GM12878 (cell line): ENCODE results near the gene RNF31. TPM values are rescaled to one million over a fixed set of nuclear protein-coding genes. Genes with fewer than 3 reads are reported as not detected.

Source experiments
- ATAC-seq: fragments of 200-7000 bp; cut with Tn5 transposase; 3 replicates; pipeline ENCODE4 v1.9.1; 2020; ENCODE audit warnings: mild to moderate bottlenecking, moderate library complexity
- BruUV-seq: library from RNA; stranded (reverse); fragments of 400-500 nt; replicated peaks from 2 replicates; lab custom pipeline; 2021; lab: Mats Ljungman, UMichigan
- CTCF ChIA-PET: fragments of 300-600 bp; sonication (Branson Sonifier 250); formaldehyde crosslinking; extraction: SDS; loops from one replicate; lab custom pipeline; 2021; ENCODE audit warnings: inconsistent platforms; lab: Yijun Ruan, JAX
- POLR2A ChIA-PET: fragments of 350-600 bp; formaldehyde crosslinking; extraction: SDS; loops from one replicate; lab custom pipeline; 2021; ENCODE audit warnings: inconsistent platforms; lab: Charles Lee
- RAD21 ChIA-PET: fragments of 300-600 bp; sonication (Branson Sonifier 250); formaldehyde crosslinking; loops from one replicate; lab custom pipeline; 2023; ENCODE audit warnings: antibody characterized with exemption; ENCODE audit not compliant: unreplicated experiment; lab: Charles Lee
- SMC1A ChIA-PET: fragments of 300-600 bp; sonication (Branson Sonifier 250); formaldehyde crosslinking; loops from one replicate; lab custom pipeline; 2023; ENCODE audit not compliant: unreplicated experiment, uncharacterized antibody; lab: Charles Lee
- DNase-seq: peaks from one replicate; pipeline ENCODE4 v3.0.0-alpha.2; 2011; ENCODE audit warnings: low read depth, low spot score
- FAIRE-seq: peaks from 3 replicates; lab custom pipeline; 2011; peaks lifted over from hg19 to GRCh38; lab: Jason Lieb, UNC
- H2AFZ ChIP-seq: 2 replicates; pipeline ENCODE4 v1.6.0; 2011; ENCODE audit warnings: low read depth, low read length, control low read depth; ENCODE audit not compliant: control insufficient read depth
- H3K27ac ChIP-seq: 2 replicates; pipeline ENCODE4 v1.5.1; 2011; ENCODE audit warnings: control low read depth; ENCODE audit not compliant: control insufficient read depth, insufficient read depth
- H3K27me3 ChIP-seq, 2 experiments: replicated peaks in 1 of 2; 2 replicates each; pipeline versions ENCODE4 v1.6.0 to v1.6.1; 2011; ENCODE audit warnings: low read length in 1 of 2; ENCODE audit not compliant: control insufficient read depth in 2 of 2, insufficient read depth in 2 of 2
- H3K36me3 ChIP-seq, 2 experiments: 2 replicates each; pipeline ENCODE4 v1.5.1; 2011; ENCODE audit warnings: low read length in 1 of 2; ENCODE audit not compliant: control insufficient read depth in 2 of 2, insufficient read depth in 2 of 2
- H3K4me1 ChIP-seq: 2 replicates; pipeline ENCODE4 v1.6.1; 2011; ENCODE audit warnings: mild to moderate bottlenecking, low read length, moderate library complexity, mixed read lengths; ENCODE audit not compliant: control insufficient read depth, insufficient read depth
- H3K4me2 ChIP-seq: 2 replicates; pipeline ENCODE4 v1.6.0; 2011; ENCODE audit warnings: control low read depth; ENCODE audit not compliant: control insufficient read depth, insufficient read depth
- H3K4me3 ChIP-seq: fragments of 200-600 bp; sonication (generic); 2 replicates; pipeline ENCODE4 v1.5.1; 2016
- H3K79me2 ChIP-seq: 2 replicates; pipeline ENCODE4 v1.6.0; 2011; ENCODE audit warnings: low read length; ENCODE audit not compliant: control insufficient read depth, insufficient read depth
- H3K9ac ChIP-seq: 2 replicates; pipeline ENCODE4 v1.8.0; 2011; ENCODE audit warnings: low read length, control low read depth, mixed read lengths; ENCODE audit not compliant: control insufficient read depth, insufficient read depth
- H3K9me3 ChIP-seq: replicated peaks from 3 replicates; pipeline ENCODE4 v1.5.1; 2011; ENCODE audit warnings: mild to moderate bottlenecking, low read length; ENCODE audit not compliant: control insufficient read depth, insufficient read depth
- H4K20me1 ChIP-seq: 2 replicates; pipeline ENCODE4 v1.6.0; 2011; ENCODE audit not compliant: control insufficient read depth, insufficient read depth
- ATF3 ChIP-seq: IDR thresholded peaks from 2 replicates; pipeline ENCODE4 v1.6.1; 2011; ENCODE audit warnings: low read depth, mild to moderate bottlenecking, low read length, moderate library complexity, borderline replicate concordance; ENCODE audit errors: extremely low read depth
- EGR1 ChIP-seq, 2 experiments: IDR thresholded peaks; 1 replicate in 1 of 2; 2 replicates in 1 of 2; pipeline ENCODE4 v1.6.1; 2011 to 2012; ENCODE audit warnings: low read depth in 2 of 2, low read length in 2 of 2, borderline replicate concordance in 1 of 2, mild to moderate bottlenecking in 1 of 2, moderate library complexity in 1 of 2
- GABPA ChIP-seq: IDR thresholded peaks from 2 replicates; pipeline ENCODE4 v1.6.1; 2014; ENCODE audit warnings: antibody characterized with exemption, low read depth, mild to moderate bottlenecking, inconsistent platforms
- GATAD2B ChIP-seq: fragments of 450-650 bp; conservative IDR thresholded peaks from 2 replicates; pipeline ENCODE4 v1.6.1; 2017; ENCODE audit warnings: low read depth, mild to moderate bottlenecking, moderate library complexity
- HDAC2 ChIP-seq: fragments of 200-600 bp; sonication (generic); IDR thresholded peaks from 2 replicates; pipeline ENCODE4 v1.6.1; 2017
- LARP7 ChIP-seq: fragments of 450-650 bp; IDR thresholded peaks from 2 replicates; pipeline ENCODE4 v1.6.1; 2017; ENCODE audit warnings: mild to moderate bottlenecking
- MAX ChIP-seq: IDR thresholded peaks from 2 replicates; pipeline ENCODE4 v1.6.1; 2012; ENCODE audit warnings: low read depth, low read length, improper control_type of control experiment
- MTA2 ChIP-seq: fragments of 450-650 bp; IDR thresholded peaks from 2 replicates; pipeline ENCODE4 v1.6.1; 2016; ENCODE audit warnings: low read depth, mild to moderate bottlenecking, moderate library complexity
- NFIC ChIP-seq: IDR thresholded peaks from 2 replicates; pipeline ENCODE4 v1.6.1; 2012; ENCODE audit warnings: low read depth, mild to moderate bottlenecking, inconsistent platforms, low read length, moderate library complexity
- NFYA ChIP-seq: IDR thresholded peaks from 2 replicates; pipeline ENCODE4 v1.6.1; 2011; ENCODE audit warnings: low read depth, mild to moderate bottlenecking, low read length, improper control_type of control experiment, borderline replicate concordance
- PAX5 ChIP-seq: IDR thresholded peaks from 2 replicates; pipeline ENCODE4 v1.6.1; 2011; ENCODE audit warnings: low read depth, low read length, borderline replicate concordance
- POLR2AphosphoS2 ChIP-seq: IDR thresholded peaks from 2 replicates; pipeline ENCODE4 v1.6.1; 2011; ENCODE audit warnings: low read depth, mild to moderate bottlenecking, low read length, improper control_type of control experiment, moderate library complexity
- POLR2AphosphoS5 ChIP-seq: IDR thresholded peaks from 2 replicates; pipeline ENCODE4 v1.6.1; 2011; ENCODE audit warnings: mild to moderate bottlenecking, low read length, inconsistent platforms
- RFX5 ChIP-seq: IDR thresholded peaks from 2 replicates; pipeline ENCODE4 v1.6.1; 2011; ENCODE audit warnings: low read depth, low read length, improper control_type of control experiment
- SMAD1 ChIP-seq: fragments of 450-650 bp; IDR thresholded peaks from 2 replicates; pipeline ENCODE4 v1.6.1; 2018; ENCODE audit warnings: mild to moderate bottlenecking, low read depth; ENCODE audit not compliant: partially characterized antibody
- SPI1 ChIP-seq: IDR thresholded peaks from 2 replicates; pipeline ENCODE4 v1.6.1; 2011; ENCODE audit warnings: low read depth, mild to moderate bottlenecking, low read length, moderate library complexity, borderline replicate concordance; ENCODE audit not compliant: insufficient read depth
- SUPT20H ChIP-seq: IDR thresholded peaks from 2 replicates; pipeline ENCODE4 v1.6.1; 2011; ENCODE audit warnings: low read depth, mild to moderate bottlenecking, low read length, moderate library complexity, borderline replicate concordance; ENCODE audit not compliant: control insufficient read depth
- TAF1 ChIP-seq: IDR thresholded peaks from 2 replicates; pipeline ENCODE4 v1.6.1; 2011; ENCODE audit warnings: mild to moderate bottlenecking, low read depth, low read length, borderline replicate concordance
- YY1 ChIP-seq: IDR thresholded peaks from 2 replicates; pipeline ENCODE4 v1.6.1; 2011; ENCODE audit warnings: low read depth, mild to moderate bottlenecking, low read length
- ZBTB33 ChIP-seq: fragments of 450-650 bp; IDR thresholded peaks from 2 replicates; pipeline ENCODE4 v1.6.1; 2017; ENCODE audit warnings: mild to moderate bottlenecking
- ZNF24 ChIP-seq: fragments of 450-650 bp; IDR thresholded peaks from 2 replicates; pipeline ENCODE4 v1.6.1; 2017; ENCODE audit warnings: antibody characterized with exemption, mild to moderate bottlenecking
- ZNF384 ChIP-seq: IDR thresholded peaks from 2 replicates; pipeline ENCODE4 v1.6.1; 2012; ENCODE audit warnings: low read depth, mild to moderate bottlenecking, low read length, improper control_type of control experiment, borderline replicate concordance
- WGBS: methylation state at CpG from one replicate; pipeline ENCODE4 v1.1.6; 2016; ENCODE audit warnings: low lambda C conversion rate; ENCODE audit not compliant: insufficient replicate concordance, insufficient coverage; ENCODE audit errors: missing lambda C conversion rate; 5-methylcytosine and 5-hydroxymethylcytosine counted together
- in situ Hi-C: fragments of 300-500 bp; cut with MboI; formaldehyde crosslinking; loops from 9 replicates; pipeline ENCODE4 v1.14.3; 2018; ENCODE audit warnings: mixed read lengths
- intact Hi-C: fragments of 100-400 bp; cut with micrococcal nuclease; formaldehyde crosslinking; loops from one replicate; pipeline ENCODE4 v1.14.2; 2022; ENCODE audit not compliant: unreplicated experiment
- polyA plus RNA-seq, 11 experiments: library from polyadenylated mRNA; depleted of rRNA in 4 of 11; unstranded in 6 of 11; stranded (reverse) in 5 of 11; fragments of >200 nt; fragmentation: Nextera tagmentation in 4 of 11; fragmentation: Illumina TruSeq in 1 of 11; extraction: Ambion mirVana in 4 of 11; extraction: Trizol in 1 of 11; gene quantifications; 1 replicate in 1 of 11; 2 replicates in 10 of 11; pipeline versions ENCODE4 v1.2.1 to v1.2.3, GENCODE V29; 2011 to 2016; ENCODE audit warnings: inconsistent platforms in 2 of 11, missing spikeins in 2 of 11, low read depth in 1 of 11
- total RNA-seq, 4 experiments: library from RNA; depleted of rRNA in 3 of 4; stranded (reverse); fragments of >200 nt in 3 of 4; fragmentation: Illumina TruSeq in 1 of 4; extraction: Trizol in 1 of 4; gene quantifications; 2 replicates each; pipeline versions ENCODE4 v1.2.1 to v1.2.3, GENCODE V29; 2013 to 2021

The RNF31 gene
- total and polyA plus RNA-seq, 10 of the 15 experiments (the other 5 are each of a cell fraction or from before 2014, with no cell fraction given): 8.5 to 92.7 (median 52.0) TPM

GRCh38 chr14:24130717-24131548, 16.4 kb upstream of the RNF31 start (continued):
- no peak for TF ChIP-seq ZNF24
- no peak for TF ChIP-seq ATF3
- TF ChIP-seq YY1: no peak
- no peak for TF ChIP-seq GATAD2B
- no peak for TF ChIP-seq NFYA
- TF ChIP-seq EGR1 (IDR thresholded peaks at IDR 0.05; ENCODE audit: borderline replicate concordance in 1 of 2, low read depth in 2 of 2, low read length in 2 of 2): no peak
- no peak for TF ChIP-seq SMAD1
- TF ChIP-seq LARP7: no peak
- TF ChIP-seq HDAC2: no peak
- no peak for TF ChIP-seq GABPA

- in situ Hi-C loops: no loop called here
- H3K4me2 ChIP-seq: no peak overlapping the region
- no peaks in the 10 kb centered on the region for H3K36me3 ChIP-seq
- WGBS: 85% methylated on average over 13 of the region's 15 CpGs
- CTCF ChIA-PET: no interaction called here
- RAD21 ChIA-PET: interaction anchor here (1.1 kb wide), 1 partner anchor 17 kb away, joined by 3 read pairs; the partner anchor contains the start of genes DCAF11 and NRL
- H3K27ac ChIP-seq: no peak overlapping the region
- H2AFZ ChIP-seq: no peak overlapping the region
- peaks cover 9% of the 10 kb centered on the region for H3K79me2 ChIP-seq
- SMC1A ChIA-PET: interaction anchor here (0.9 kb wide), 1 partner anchor 9 kb away, joined by 4 read pairs; no protein-coding TSS in a partner anchor
- DNase-seq: no peak
- intact Hi-C loops: no loop called here
- H3K27me3 ChIP-seq: no peaks in the 10 kb centered on the region
- no peaks in the 10 kb centered on the region for H3K9me3 ChIP-seq
- peaks cover 24% of the 10 kb centered on the region for H3K4me1 ChIP-seq
- no peak for ATAC-seq
- H3K4me3 ChIP-seq: no peak overlapping the region
- H4K20me1 ChIP-seq: no peaks in the 10 kb centered on the region
- POLR2A ChIA-PET: interaction anchor here (11.6 kb wide), 1 partner anchor 10 kb away, joined by 276 read pairs; the partner anchor contains the start of genes DCAF11 and NRL
- no peak for FAIRE-seq
- no TSS peak for BruUV-seq
- no peak overlapping the region for H3K9ac ChIP-seq
- no peak for TF ChIP-seq RFX5
- no peak for TF ChIP-seq SPI1
- TF ChIP-seq ZNF384: no peak
- no peak for TF ChIP-seq MAX
- no peak for TF ChIP-seq TAF1
- no peak for TF ChIP-seq POLR2AphosphoS5
- TF ChIP-seq PAX5: no peak
- no peak for TF ChIP-seq POLR2AphosphoS2
- TF ChIP-seq MTA2: no peak
- no peak for TF ChIP-seq SUPT20H
- no peak for TF ChIP-seq ZBTB33
- TF ChIP-seq ZNF24: no peak
- no peak for TF ChIP-seq NFIC
Observed at GRCh38 chr14:24131549-24131966, 15.7 kb upstream of the RNF31 start.
